Measurements from ENCODE around the gene KIAA0040. TPM values are rescaled to one million over a fixed set of nuclear protein-coding genes. Genes with fewer than 3 reads are reported as not detected.

The KIAA0040 gene
- total RNA-seq, 2 donors from 2014 or later, result 14.0 to 23.7 TPM

DNA sequence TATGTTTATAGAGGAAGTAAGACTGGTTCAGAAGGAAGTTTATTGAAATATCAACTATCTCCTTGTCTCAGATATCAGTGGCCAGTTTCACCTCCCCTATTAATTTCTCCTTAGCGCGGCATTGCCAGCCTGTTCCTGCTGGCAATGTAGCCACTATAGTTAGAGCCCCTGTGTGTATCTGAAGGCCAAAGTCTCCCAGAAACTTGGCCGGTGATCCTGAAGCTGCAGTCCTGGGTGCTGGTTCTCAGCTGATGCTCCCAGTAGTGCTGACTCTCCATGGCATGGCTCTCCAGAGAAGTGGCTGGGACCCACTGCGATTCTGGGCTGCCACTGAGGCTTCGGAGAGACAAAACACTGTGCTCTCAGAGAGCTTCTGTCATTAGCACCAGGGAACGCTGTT is 65.0 kb downstream of the KIAA0040 start:
- no peak overlapping the region for H3K9ac ChIP-seq (ENCODE audit: low read depth in 2 of 2, low read length in 2 of 2)
- H3K4me3 ChIP-seq, result no peak overlapping the region
- intact Hi-C loops (cut with DNase I), result loop anchor here (10.0 kb wide), 1 partner anchor 353 kb away; no protein-coding TSS in a partner anchor
- no peaks in the 10 kb centered on the region for H3K27me3 ChIP-seq
- no peaks in the 10 kb centered on the region for H3K36me3 ChIP-seq
- H3K9me3 ChIP-seq, result no peaks in the 10 kb centered on the region
- TF ChIP-seq, protein P1, sequence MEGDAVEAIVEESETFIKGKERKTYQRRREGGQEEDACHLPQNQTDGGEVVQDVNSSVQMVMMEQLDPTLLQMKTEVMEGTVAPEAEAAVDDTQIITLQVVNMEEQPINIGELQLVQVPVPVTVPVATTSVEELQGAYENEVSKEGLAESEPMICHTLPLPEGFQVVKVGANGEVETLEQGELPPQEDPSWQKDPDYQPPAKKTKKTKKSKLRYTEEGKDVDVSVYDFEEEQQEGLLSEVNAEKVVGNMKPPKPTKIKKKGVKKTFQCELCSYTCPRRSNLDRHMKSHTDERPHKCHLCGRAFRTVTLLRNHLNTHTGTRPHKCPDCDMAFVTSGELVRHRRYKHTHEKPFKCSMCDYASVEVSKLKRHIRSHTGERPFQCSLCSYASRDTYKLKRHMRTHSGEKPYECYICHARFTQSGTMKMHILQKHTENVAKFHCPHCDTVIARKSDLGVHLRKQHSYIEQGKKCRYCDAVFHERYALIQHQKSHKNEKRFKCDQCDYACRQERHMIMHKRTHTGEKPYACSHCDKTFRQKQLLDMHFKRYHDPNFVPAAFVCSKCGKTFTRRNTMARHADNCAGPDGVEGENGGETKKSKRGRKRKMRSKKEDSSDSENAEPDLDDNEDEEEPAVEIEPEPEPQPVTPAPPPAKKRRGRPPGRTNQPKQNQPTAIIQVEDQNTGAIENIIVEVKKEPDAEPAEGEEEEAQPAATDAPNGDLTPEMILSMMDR (IDR thresholded peaks at IDR 0.05), result no peak
- H3K4me1 ChIP-seq, result no peaks in the 10 kb centered on the region
- DNase-seq, result no peak
- no peak overlapping the region for H3K27ac ChIP-seq

DNA sequence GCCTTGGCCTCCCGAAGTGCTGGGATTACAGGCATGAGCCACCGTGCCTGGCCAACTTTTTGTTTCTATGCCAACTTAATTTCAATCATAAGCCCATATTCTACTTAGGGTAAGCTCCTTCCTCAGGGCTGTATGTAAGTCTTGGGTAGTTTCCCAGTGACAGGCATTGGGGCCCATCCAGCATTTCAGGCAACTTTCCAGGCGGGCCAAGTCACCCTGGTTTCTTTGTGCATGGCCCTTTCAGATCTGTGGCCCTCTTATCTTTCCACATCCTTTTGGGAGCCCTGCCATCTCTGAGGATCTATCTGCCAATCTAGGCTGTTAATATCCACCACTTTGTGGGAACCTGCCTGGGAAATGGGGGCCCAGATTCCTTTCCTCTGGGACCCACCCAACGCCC is 66.2 kb downstream of the KIAA0040 start:
- Histone ChIP-seq H3K27ac (no peak overlapping the region), H3K9me3 (no peaks in the 10 kb centered on the region), H3K4me1 (no peaks in the 10 kb centered on the region), H3K27me3 (no peaks in the 10 kb centered on the region), H3K36me3 (no peaks in the 10 kb centered on the region), H3K4me3 (no peak overlapping the region), H3K9ac (ENCODE audit: low read depth in 2 of 2, low read length in 2 of 2) (no peak overlapping the region)
- TF ChIP-seq, protein P1 (IDR thresholded peaks at IDR 0.05), result no peak
- no peak for DNase-seq
- intact Hi-C loops (cut with DNase I), result loop anchor here (10.0 kb wide), 1 partner anchor 352 kb away; no protein-coding TSS in a partner anchor

DNA sequence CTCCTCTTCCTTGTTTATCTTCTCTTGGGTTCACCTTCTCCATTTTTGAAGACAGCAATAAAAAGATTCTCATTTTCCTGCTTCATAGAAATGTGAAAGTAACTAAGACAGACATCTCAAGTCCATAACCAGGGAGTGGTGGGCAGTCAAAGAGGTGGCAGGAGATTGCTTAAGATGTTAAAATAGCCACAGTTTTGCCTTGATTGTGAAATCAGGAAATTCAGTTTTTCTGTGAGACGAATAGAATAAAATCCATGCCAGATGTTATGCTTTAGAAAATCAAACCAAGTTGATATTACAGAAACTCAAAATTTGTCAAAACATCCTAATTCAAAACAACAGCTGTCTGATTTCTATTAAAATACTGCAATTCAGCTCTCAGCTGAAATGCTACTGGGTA is 67.7 kb downstream of the KIAA0040 start:
- Histone ChIP-seq H3K27me3 (no peaks in the 10 kb centered on the region), H3K4me1 (no peaks in the 10 kb centered on the region), H3K27ac (no peak overlapping the region), H3K4me3 (no peak overlapping the region), H3K9me3 (no peaks in the 10 kb centered on the region), H3K9ac (ENCODE audit: low read depth in 2 of 2, low read length in 2 of 2) (no peak overlapping the region), H3K36me3 (no peaks in the 10 kb centered on the region)
- no peak for DNase-seq
- TF ChIP-seq, protein P1 (IDR thresholded peaks at IDR 0.05), result no peak
- intact Hi-C loops (cut with DNase I), result loop anchor here (5.0 to 10.0 kb wide), 2 partner anchors 93 to 350 kb away; no protein-coding TSS in a partner anchor

DNA sequence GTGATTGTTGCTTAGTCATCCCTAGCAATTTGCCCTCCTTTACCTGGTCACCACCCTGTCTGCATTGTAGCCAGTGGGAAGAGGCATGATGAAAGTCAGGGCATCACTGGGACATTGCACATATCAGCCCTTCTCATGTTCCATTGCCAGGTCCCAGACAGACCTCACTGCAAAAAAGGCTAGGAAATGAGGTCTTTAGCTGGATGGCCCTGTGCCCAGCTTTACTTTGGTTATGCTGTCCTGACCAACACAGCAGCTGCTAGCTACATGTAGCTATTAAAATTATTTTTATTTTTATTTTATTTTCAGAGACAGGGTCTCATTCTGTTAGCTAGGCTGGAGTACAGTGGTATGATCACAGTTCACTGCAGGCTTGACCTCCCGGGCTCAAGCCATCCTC is 72.1 kb downstream of the KIAA0040 start:
- intact Hi-C loops (cut with DNase I), result loop anchor here (5.0 to 10.0 kb wide), 2 partner anchors 88 to 346 kb away; no protein-coding TSS in a partner anchor
- DNase-seq, result no peak
- H3K4me3 ChIP-seq, result no peak overlapping the region

DNA sequence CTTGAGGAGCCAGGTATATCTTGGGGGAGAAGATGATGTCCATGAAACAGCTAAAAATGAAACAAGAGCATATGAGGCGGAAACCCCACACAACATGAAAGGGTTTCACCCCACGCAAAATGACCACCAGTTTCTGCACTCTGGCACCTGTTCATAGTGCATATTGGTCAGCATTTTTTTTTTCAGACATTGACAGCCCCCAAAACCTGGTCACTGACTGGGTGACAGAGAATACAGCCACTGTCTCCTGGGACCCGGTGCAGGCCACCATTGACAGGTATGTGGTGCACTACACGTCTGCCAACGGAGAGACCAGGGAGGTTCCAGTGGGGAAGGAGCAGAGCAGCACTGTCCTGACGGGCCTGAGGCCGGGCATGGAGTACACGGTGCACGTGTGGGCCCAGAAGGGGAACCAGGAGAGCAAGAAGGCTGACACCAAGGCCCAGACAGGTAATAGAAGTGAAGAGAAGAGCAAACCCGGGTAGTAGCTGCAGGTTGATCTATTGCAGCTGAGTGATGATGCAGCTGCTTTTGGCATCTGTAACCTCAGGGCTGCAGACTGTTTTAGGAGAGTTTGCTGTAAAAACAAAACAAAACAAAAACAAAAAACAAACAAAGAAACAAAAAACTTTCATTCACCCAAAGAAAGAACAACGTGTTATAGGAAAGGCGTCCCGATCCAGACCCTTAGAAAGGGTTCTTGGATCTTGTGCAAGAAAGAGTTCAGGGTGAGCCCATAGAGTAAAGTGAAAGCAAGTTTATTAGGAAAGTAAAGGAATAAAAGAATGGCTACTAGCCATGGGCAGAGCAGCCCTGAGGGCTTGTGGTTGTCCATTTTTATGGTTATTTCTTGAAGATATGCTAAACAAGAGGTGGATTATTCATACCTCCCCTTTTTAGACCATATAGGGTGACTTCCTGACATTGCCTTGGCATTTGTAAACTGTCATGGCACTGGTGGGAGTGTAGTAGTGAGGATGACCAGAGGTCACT is 73.9 kb downstream of the KIAA0040 start:
- Histone ChIP-seq H3K4me3 (no peak overlapping the region), H3K36me3 (no peaks in the 10 kb centered on the region), H3K27me3 (no peaks in the 10 kb centered on the region), H3K9me3 (no peaks in the 10 kb centered on the region), H3K27ac (no peak overlapping the region), H3K4me1 (no peaks in the 10 kb centered on the region), H3K9ac (ENCODE audit: low read depth in 2 of 2, low read length in 2 of 2) (no peak overlapping the region)
- no peak for DNase-seq
- TF ChIP-seq, protein P1 (IDR thresholded peaks at IDR 0.05), result no peak
- intact Hi-C loops (cut with DNase I), result no loop called here

More for the DNA sequence above, 72.1 kb downstream of the KIAA0040 start:
- Histone ChIP-seq H3K9ac (ENCODE audit: low read depth in 2 of 2, low read length in 2 of 2) (no peak overlapping the region), H3K36me3 (no peaks in the 10 kb centered on the region), H3K27ac (no peak overlapping the region), H3K27me3 (no peaks in the 10 kb centered on the region), H3K4me1 (no peaks in the 10 kb centered on the region), H3K9me3 (no peaks in the 10 kb centered on the region)
- TF ChIP-seq, protein P1 (IDR thresholded peaks at IDR 0.05), result no peak

Data from colonic mucosa (tissue), 4 donors.